ENCODE measurements around the gene CCIN.

CCIN gene

DNA sequence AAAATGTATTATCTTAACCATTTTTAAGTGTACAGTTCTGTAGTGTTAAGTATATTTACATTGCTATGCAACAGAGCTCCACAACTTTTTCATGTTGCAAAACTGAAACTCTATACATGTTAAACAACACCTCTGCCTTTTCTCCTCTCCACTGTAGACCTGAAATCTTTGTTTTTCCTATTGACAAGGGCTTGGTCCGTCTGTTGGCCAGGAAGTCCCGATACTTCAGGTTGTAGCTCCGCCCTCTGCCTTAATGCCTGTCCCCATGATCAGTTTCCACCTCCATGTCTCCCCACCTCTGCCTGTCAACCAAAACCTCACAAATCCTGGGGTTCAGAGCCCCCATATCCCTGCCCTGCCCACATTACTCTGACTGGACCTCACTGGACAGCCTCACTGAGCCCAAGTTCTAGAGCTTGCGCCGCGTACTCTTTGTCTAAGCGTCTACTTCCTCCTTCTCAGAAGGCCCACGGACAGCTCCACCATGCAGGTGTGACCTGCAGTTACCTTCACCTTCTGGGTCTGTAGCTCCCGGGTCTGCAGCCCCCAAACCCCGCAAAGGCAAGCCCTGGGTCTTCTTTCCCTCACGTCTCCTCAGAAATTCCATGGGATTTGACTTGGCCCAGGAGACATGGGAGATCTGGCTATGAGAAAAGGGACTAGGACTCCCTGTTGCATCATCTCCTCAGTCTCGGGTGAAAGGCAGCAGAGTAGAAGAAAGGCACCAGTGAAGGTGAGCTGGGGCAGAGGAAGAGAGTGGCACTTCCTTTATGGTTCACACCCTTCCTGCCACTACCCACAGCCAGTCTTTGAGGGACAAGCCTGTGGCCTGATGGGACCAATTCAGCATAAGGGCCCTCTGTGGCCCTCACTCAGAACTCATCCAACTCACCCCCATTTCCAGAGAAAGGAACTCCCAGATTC is 24.6 kb upstream of the CCIN start:
- no peak for DNase-seq (ENCODE audit: low read depth)
- H3K4me3 ChIP-seq (replicated peaks; ENCODE audit: low read depth, low read length): no peak overlapping the region
- TF ChIP-seq, protein P1, sequence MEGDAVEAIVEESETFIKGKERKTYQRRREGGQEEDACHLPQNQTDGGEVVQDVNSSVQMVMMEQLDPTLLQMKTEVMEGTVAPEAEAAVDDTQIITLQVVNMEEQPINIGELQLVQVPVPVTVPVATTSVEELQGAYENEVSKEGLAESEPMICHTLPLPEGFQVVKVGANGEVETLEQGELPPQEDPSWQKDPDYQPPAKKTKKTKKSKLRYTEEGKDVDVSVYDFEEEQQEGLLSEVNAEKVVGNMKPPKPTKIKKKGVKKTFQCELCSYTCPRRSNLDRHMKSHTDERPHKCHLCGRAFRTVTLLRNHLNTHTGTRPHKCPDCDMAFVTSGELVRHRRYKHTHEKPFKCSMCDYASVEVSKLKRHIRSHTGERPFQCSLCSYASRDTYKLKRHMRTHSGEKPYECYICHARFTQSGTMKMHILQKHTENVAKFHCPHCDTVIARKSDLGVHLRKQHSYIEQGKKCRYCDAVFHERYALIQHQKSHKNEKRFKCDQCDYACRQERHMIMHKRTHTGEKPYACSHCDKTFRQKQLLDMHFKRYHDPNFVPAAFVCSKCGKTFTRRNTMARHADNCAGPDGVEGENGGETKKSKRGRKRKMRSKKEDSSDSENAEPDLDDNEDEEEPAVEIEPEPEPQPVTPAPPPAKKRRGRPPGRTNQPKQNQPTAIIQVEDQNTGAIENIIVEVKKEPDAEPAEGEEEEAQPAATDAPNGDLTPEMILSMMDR (IDR thresholded peaks at IDR 0.05; ENCODE audit: low read length, missing control alignments): no peak

DNA sequence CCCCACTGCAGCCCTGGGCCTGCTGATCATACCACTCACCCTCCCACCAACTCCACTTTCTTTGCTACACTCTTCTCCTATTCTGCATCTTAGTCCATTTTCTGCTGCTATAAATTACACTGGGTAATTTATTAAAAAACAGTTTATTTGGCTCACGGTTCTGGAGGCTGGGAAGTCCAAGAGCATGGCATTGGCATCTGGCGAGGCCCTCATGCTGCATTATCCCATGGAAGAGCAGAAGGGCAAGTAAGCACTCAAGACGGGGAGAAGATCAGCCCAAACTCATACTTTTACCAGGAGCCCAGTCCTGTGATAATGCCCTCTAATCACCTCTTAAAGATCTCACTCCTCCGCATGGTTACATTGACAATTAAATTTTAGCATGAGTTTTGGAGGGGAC is 23.2 kb upstream of the CCIN start:
- DNase-seq (ENCODE audit: low read depth): no peak
- H3K4me3 ChIP-seq (replicated peaks; ENCODE audit: low read depth, low read length): no peak overlapping the region
- TF ChIP-seq, protein P1 (IDR thresholded peaks at IDR 0.05; ENCODE audit: low read length, missing control alignments): no peak

DNA sequence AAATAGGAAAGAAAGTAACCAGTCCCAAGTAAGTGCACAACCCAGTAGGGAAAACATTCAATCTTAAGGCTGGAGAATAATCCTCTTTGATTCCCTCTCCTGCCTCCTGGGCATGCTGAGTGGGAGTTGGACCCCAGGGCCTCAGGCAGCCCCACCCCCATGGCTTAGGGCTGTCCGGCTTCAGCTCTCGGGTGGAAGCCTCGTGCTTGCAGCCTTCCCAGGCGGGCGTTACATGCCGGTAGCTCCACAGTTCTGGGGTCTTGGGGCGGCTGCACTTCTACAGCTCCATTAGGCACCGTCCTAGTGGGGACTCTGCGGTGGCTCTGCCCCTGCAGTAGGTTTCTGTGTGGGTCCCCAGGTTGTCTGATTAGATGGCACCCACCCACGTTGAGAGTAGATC is 22.5 kb upstream of the CCIN start:
- TF ChIP-seq, protein P1 (IDR thresholded peaks at IDR 0.05; ENCODE audit: low read length, missing control alignments): no peak
- H3K4me3 ChIP-seq (replicated peaks; ENCODE audit: low read depth, low read length): no peak overlapping the region
- DNase-seq (ENCODE audit: low read depth): no peak

DNA sequence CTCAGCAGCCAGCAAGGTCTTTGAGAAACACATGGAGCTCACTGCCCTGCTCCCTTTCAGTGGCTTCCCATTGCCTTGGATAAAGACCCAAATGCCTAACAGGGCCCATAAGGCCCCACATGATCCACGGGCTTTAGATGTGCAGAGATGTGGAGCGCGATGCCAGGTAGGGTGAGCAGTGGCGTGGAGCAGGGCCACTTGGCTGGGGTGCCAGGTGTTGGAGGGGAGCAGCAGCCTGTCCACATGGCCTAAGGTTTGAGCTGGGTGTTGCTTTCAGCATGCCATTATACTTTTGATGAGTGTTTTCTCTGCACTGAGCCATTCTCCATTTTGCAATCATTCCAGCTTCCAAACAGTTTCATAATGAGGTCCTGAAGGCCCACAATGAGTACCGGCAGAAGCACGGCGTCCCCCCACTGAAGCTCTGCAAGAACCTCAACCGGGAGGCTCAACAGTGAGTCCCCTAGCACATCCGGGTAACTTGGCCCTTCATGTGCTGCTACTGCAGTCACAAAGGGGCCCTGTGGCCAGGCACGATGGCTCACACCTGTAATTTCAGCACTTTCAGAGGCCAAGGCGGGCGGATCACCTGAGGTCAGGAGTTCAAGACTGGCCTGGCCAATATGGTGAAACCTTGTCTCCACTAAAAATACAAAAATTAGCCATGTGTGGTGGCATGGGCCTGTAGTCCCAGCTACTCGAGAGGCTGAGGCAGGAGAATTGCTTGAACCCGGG is 21.6 kb upstream of the CCIN start:
- H3K4me3 ChIP-seq (replicated peaks; ENCODE audit: low read depth, low read length): no peak overlapping the region
- DNase-seq (ENCODE audit: low read depth): no peak
- TF ChIP-seq, protein P1 (IDR thresholded peaks at IDR 0.05; ENCODE audit: low read length, missing control alignments): no peak

DNA sequence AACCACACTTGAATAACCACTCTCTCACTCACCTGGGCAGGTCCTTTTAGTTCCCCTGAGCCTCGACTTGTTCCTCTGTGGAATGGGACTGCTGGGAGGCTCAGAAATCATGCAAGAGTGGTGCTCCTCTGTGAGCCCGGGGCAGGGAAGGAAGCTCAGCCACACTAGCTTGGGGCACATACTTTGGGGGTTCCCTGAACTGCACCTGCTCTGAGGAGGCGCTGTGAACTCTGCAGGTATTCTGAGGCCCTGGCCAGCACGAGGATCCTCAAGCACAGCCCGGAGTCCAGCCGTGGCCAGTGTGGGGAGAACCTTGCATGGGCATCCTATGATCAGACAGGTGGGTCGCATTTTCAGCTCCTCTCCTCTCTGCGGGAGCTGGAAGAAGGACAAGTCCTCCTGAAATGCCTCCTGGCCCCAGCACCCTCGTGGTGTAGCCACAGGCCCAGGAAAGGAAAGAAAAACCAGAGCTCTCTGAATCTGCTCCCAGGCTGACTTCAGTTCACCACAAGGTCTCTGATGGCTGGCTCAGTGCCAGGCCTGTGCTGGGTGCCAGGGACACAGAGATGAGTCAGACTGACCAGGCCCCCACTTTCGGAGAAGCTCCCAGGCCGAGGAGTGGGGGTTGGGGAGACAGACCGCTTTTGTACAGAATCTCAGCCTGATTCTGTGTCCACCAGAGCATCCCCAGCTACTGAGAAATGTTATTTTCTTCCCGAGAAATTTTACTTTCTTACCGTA is 20.7 kb upstream of the CCIN start:
- no peak overlapping the region for H3K4me3 ChIP-seq (replicated peaks; ENCODE audit: low read depth, low read length)
- TF ChIP-seq, protein P1 (IDR thresholded peaks at IDR 0.05; ENCODE audit: low read length, missing control alignments): no peak

DNA sequence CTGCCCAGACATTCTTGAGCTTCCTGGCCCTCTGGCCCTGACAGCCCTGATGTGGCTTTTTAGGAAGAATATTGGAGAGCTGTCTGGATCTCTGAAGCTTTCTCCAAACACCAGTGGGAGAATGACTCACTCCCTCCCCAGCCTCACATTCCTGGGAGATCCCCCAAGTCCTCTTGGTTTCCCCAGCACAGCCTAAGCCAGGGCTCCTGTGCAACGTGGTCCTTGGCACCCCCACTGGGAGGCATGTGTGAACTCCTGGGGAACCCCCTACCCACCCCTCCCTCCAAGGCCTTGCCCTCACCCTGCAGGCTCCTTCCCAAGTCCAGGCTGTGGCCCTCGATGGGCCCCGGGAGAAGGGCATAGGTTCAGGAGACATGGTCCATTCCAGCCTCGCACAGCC is 20.0 kb upstream of the CCIN start:
- no peak overlapping the region for H3K4me3 ChIP-seq (replicated peaks; ENCODE audit: low read depth, low read length)
- TF ChIP-seq, protein P1 (IDR thresholded peaks at IDR 0.05; ENCODE audit: low read length, missing control alignments): no peak
- peak; percentile 68 for DNase-seq (ENCODE audit: low read depth)

More for the DNA sequence above, 20.7 kb upstream of the CCIN start:
- peak; percentile 98 for DNase-seq (ENCODE audit: low read depth)

All from fibroblast of pulmonary artery (primary cell).